WTC11 (cell line): ENCODE results near the gene AK8. TPM values are rescaled to one million over a fixed set of nuclear protein-coding genes. Genes with fewer than 3 reads are reported as not detected.

Source experiments
- ATAC-seq: fragments of 200-7000 bp; cut with Tn5 transposase; 2 replicates; pipeline ENCODE4 v1.10.0; 2021; ENCODE audit warnings: mild to moderate bottlenecking, moderate library complexity
- CTCF ChIA-PET: fragments of 300-600 bp; sonication (Branson Sonifier 250); formaldehyde crosslinking; loops from one replicate; lab custom pipeline; 2021; ENCODE audit warnings: antibody characterized with exemption; lab: Charles Lee
- POLR2A ChIA-PET: fragments of 350-600 bp; sonication (Branson Sonifier 250); formaldehyde crosslinking; loops from one replicate; lab custom pipeline; 2021; ENCODE audit warnings: antibody characterized with exemption; lab: Charles Lee
- DNase-seq: peaks from one replicate; pipeline ENCODE4 v3.0.0; 2021; ENCODE audit warnings: low spot score
- H3K27ac Mint-ChIP-seq: 2 replicates; pipeline ENCODE4 v1.8.0; 2021; ENCODE audit warnings: mixed read lengths
- H3K27me3 Mint-ChIP-seq: 2 replicates; pipeline ENCODE4 v1.8.0; 2021; ENCODE audit warnings: low read depth, mild to moderate bottlenecking, moderate library complexity, mixed read lengths
- H3K36me3 Mint-ChIP-seq: 2 replicates; pipeline ENCODE4 v1.8.0; 2021; ENCODE audit warnings: mixed read lengths
- H3K4me1 Mint-ChIP-seq: 2 replicates; pipeline ENCODE4 v1.8.0; 2022; ENCODE audit warnings: mixed read lengths
- H3K4me3 Mint-ChIP-seq: 2 replicates; pipeline ENCODE4 v1.8.0; 2021; ENCODE audit warnings: mild to moderate bottlenecking, moderate library complexity, mixed read lengths
- H3K9me3 Mint-ChIP-seq: 2 replicates; pipeline ENCODE4 v1.8.0; 2021; ENCODE audit warnings: mixed read lengths
- ATF6 ChIP-seq: sonication (generic); formaldehyde crosslinking; IDR thresholded peaks from 2 replicates; pipeline ENCODE4 v1.8.1; 2023; ENCODE audit warnings: mild to moderate bottlenecking, missing genetic modification reagents
- CBFB ChIP-seq: sonication (generic); formaldehyde crosslinking; IDR thresholded peaks from 2 replicates; pipeline ENCODE4 v1.8.1; 2022; ENCODE audit warnings: mild to moderate bottlenecking, low read depth, missing genetic modification reagents
- CREB1 ChIP-seq: sonication (generic); formaldehyde crosslinking; IDR thresholded peaks from 2 replicates; pipeline ENCODE4 v1.8.0; 2023; ENCODE audit warnings: mild to moderate bottlenecking, missing genetic modification reagents
- ELF4 ChIP-seq: sonication (generic); formaldehyde crosslinking; IDR thresholded peaks from 2 replicates; pipeline ENCODE4 v1.8.1; 2022; ENCODE audit warnings: low read depth, mild to moderate bottlenecking, moderate library complexity, missing genetic modification reagents
- ESRRA ChIP-seq: sonication (generic); formaldehyde crosslinking; IDR thresholded peaks from 2 replicates; pipeline ENCODE4 v1.8.1; 2022; ENCODE audit warnings: mild to moderate bottlenecking, missing genetic modification reagents, borderline replicate concordance
- FOXP1 ChIP-seq: sonication (generic); formaldehyde crosslinking; IDR thresholded peaks from 2 replicates; pipeline ENCODE4 v1.8.0; 2022; ENCODE audit warnings: missing genetic modification reagents, mild to moderate bottlenecking, moderate library complexity, borderline replicate concordance
- FOXP4 ChIP-seq: sonication (generic); formaldehyde crosslinking; IDR thresholded peaks from 2 replicates; pipeline ENCODE4 v1.8.0; 2022; ENCODE audit warnings: mild to moderate bottlenecking, missing genetic modification reagents
- IRF2 ChIP-seq: sonication (generic); formaldehyde crosslinking; IDR thresholded peaks from 2 replicates; pipeline ENCODE4 v1.8.0; 2022; ENCODE audit warnings: low read depth, missing genetic modification reagents, borderline replicate concordance
- MLX ChIP-seq: sonication (generic); formaldehyde crosslinking; IDR thresholded peaks from 2 replicates; pipeline ENCODE4 v1.8.1; 2023; ENCODE audit warnings: mild to moderate bottlenecking, missing genetic modification reagents, moderate library complexity
- NFATC4 ChIP-seq: fragments of 250-450 bp; sonication (Bioruptor Pico); IDR thresholded peaks from 2 replicates; pipeline ENCODE4 v1.9.0; 2021; ENCODE audit warnings: mild to moderate bottlenecking
- NFE2L1 ChIP-seq: sonication (generic); formaldehyde crosslinking; IDR thresholded peaks from 2 replicates; pipeline ENCODE4 v1.8.1; 2023; ENCODE audit warnings: missing genetic modification reagents
- RELA ChIP-seq: sonication (generic); formaldehyde crosslinking; IDR thresholded peaks from 2 replicates; pipeline ENCODE4 v1.8.1; 2022; ENCODE audit warnings: missing genetic modification reagents, mild to moderate bottlenecking, borderline replicate concordance
- SMAD3 ChIP-seq: sonication (generic); formaldehyde crosslinking; IDR thresholded peaks from 2 replicates; pipeline ENCODE4 v1.8.0; 2022; ENCODE audit warnings: missing genetic modification reagents, mild to moderate bottlenecking, borderline replicate concordance
- SP1 ChIP-seq: sonication (generic); formaldehyde crosslinking; conservative IDR thresholded peaks from 2 replicates; pipeline ENCODE4 v1.8.1; 2022; ENCODE audit warnings: missing genetic modification reagents
- TP53 ChIP-seq: sonication (generic); formaldehyde crosslinking; IDR thresholded peaks from 2 replicates; pipeline ENCODE4 v1.8.1; 2023; ENCODE audit warnings: mild to moderate bottlenecking, missing genetic modification reagents
- USF1 ChIP-seq: sonication (generic); formaldehyde crosslinking; IDR thresholded peaks from 2 replicates; pipeline ENCODE4 v1.8.0; 2022; ENCODE audit warnings: mild to moderate bottlenecking, missing genetic modification reagents
- ZNF121 ChIP-seq: sonication (generic); formaldehyde crosslinking; IDR thresholded peaks from 2 replicates; pipeline ENCODE4 v1.8.0; 2023; ENCODE audit warnings: missing genetic modification reagents
- ZNF317 ChIP-seq: sonication (generic); formaldehyde crosslinking; IDR thresholded peaks from 2 replicates; pipeline ENCODE4 v1.8.1; 2023; ENCODE audit warnings: low read depth, mild to moderate bottlenecking, moderate library complexity, missing genetic modification reagents, borderline replicate concordance
- ZNF423 ChIP-seq: fragments of 250-450 bp; sonication (Bioruptor Pico); IDR thresholded peaks from 2 replicates; pipeline ENCODE4 v2.1.2; 2022; ENCODE audit warnings: mild to moderate bottlenecking, moderate library complexity
- ZNF671 ChIP-seq: fragments of 250-450 bp; sonication (Bioruptor Pico); IDR thresholded peaks from 2 replicates; pipeline ENCODE4 v1.8.0; 2021; ENCODE audit warnings: mild to moderate bottlenecking
- total RNA-seq: library from RNA; stranded (reverse); gene quantifications from 3 replicates; pipeline ENCODE4 v1.2.3, GENCODE V29; 2021

The AK8 gene
- total RNA-seq, 1 experiment from 2014 or later: 0.48 TPM

GRCh38 chr9:132728071-132728470, 150.0 kb downstream of the AK8 start:
- no peak for DNase-seq
- peaks cover 7% of the 10 kb centered on the region for H3K4me1 Mint-ChIP-seq
- no peaks in the 10 kb centered on the region for H3K36me3 Mint-ChIP-seq
- H3K9me3 Mint-ChIP-seq: no peaks in the 10 kb centered on the region
- CTCF ChIA-PET: no interaction called here
- H3K4me3 Mint-ChIP-seq: no peak overlapping the region
- no peak for ATAC-seq
- no peaks in the 10 kb centered on the region; the same call in 1 of the 2 replicates for H3K27me3 Mint-ChIP-seq
- TF ChIP-seq TP53 (CRISPR knock-in tag): no peak
- TF ChIP-seq ELF4 (CRISPR knock-in tag): no peak
- no peak for TF ChIP-seq CREB1 (CRISPR knock-in tag)
- no peak for TF ChIP-seq NFE2L1
- no peak for TF ChIP-seq FOXP4 (CRISPR knock-in tag)
- TF ChIP-seq ZNF317: no peak
- TF ChIP-seq MLX (CRISPR knock-in tag): no peak
- no peak for TF ChIP-seq IRF2 (CRISPR knock-in tag)
- no peak overlapping the region for H3K27ac Mint-ChIP-seq
- POLR2A ChIA-PET: no interaction called here

- POLR2A ChIA-PET: no interaction called here
- ATAC-seq: no peak
- Mint-ChIP-seq H3K9me3 (no peaks in the 10 kb centered on the region), H3K4me3 (no peak overlapping the region), H3K4me1 (no peaks in the 10 kb centered on the region), H3K27ac (no peak overlapping the region), H3K36me3 (no peaks in the 10 kb centered on the region)
- DNase-seq: no peak
- CTCF ChIA-PET: interaction anchor here (1.2 kb wide), 1 partner anchor 73 kb away, joined by 3 read pairs; no protein-coding TSS in a partner anchor
- TF ChIP-seq ZNF121 (CRISPR knock-in tag) (no peak), ZNF671 (CRISPR knock-in tag) (no peak), FOXP1 (CRISPR knock-in tag) (no peak), IRF2 (CRISPR knock-in tag) (no peak), NFATC4 (CRISPR knock-in tag) (no peak), ZNF423 (CRISPR knock-in tag) (no peak), ESRRA (CRISPR knock-in tag) (no peak), SP1 (no peak), USF1 (CRISPR knock-in tag) (no peak), RELA (CRISPR knock-in tag) (no peak), CBFB (no peak), SMAD3 (no peak), ATF6 (CRISPR knock-in tag) (no peak)
- TF ChIP-seq, all 79 proteins: peak for 0
- no peaks in the 10 kb centered on the region; the same call in 1 of the 2 replicates for H3K27me3 Mint-ChIP-seq
These were observed 151.4 kb downstream of the AK8 start for GRCh38 chr9:132726576-132727130.
